ENCODE results near the gene UBIAD1. TPM values are rescaled to one million over a fixed set of nuclear protein-coding genes. Genes with fewer than 3 reads are reported as not detected.
A peak's percentile ranks its signal among the peaks of the same experiment; 100 is the strongest.

The UBIAD1 gene
- total RNA-seq, 1 experiment from 2014 or later: 12.2 TPM

- H3K36me3 ChIP-seq (ENCODE audit: insufficient read depth, low read length): peaks cover 29% of the 10 kb centered on the region
- H3K27ac ChIP-seq (ENCODE audit: low read length): no peak overlapping the region
- no peak overlapping the region for H2AFZ ChIP-seq (ENCODE audit: low read length)
- H3K9me3 ChIP-seq (ENCODE audit: low read length): no peaks in the 10 kb centered on the region
- peaks cover 12% of the 10 kb centered on the region; the same call in 1 of the 2 replicates for H3K4me1 ChIP-seq (ENCODE audit: low read length)
- peaks cover 44% of the 10 kb centered on the region for H3K79me2 ChIP-seq (ENCODE audit: low read length)
- no peak overlapping the region for H3K4me2 ChIP-seq (ENCODE audit: low read depth, low read length, poor library complexity, severe bottlenecking)
- DNase-seq: peak; percentile 16
- no peaks in the 10 kb centered on the region for H3K27me3 ChIP-seq (ENCODE audit: low read length)
- H3K4me3 ChIP-seq (ENCODE audit: low read length): no peak overlapping the region
- H3K9ac ChIP-seq (ENCODE audit: low read length): no peak overlapping the region
- H4K20me1 ChIP-seq (ENCODE audit: insufficient read depth, low read depth, low read length): no peaks in the 10 kb centered on the region
- H3K9me2 ChIP-seq (replicated peaks; ENCODE audit: insufficient read depth, low read length): no peaks in the 10 kb centered on the region
These were observed 10.2 kb downstream of the UBIAD1 start for GRCh38 chr1:11283151-11283550.

- no peak overlapping the region for H3K4me3 ChIP-seq (ENCODE audit: low read length)
- no peaks in the 10 kb centered on the region for H3K9me2 ChIP-seq (replicated peaks; ENCODE audit: insufficient read depth, low read length)
- peaks cover 12% of the 10 kb centered on the region; the same call in 1 of the 2 replicates for H3K4me1 ChIP-seq (ENCODE audit: low read length)
- no peaks in the 10 kb centered on the region for H3K9me3 ChIP-seq (ENCODE audit: low read length)
- H3K4me2 ChIP-seq (ENCODE audit: low read depth, low read length, poor library complexity, severe bottlenecking): no peak overlapping the region
- H3K27me3 ChIP-seq (ENCODE audit: low read length): no peaks in the 10 kb centered on the region
- no peak overlapping the region for H3K9ac ChIP-seq (ENCODE audit: low read length)
- H3K79me2 ChIP-seq (ENCODE audit: low read length): peaks cover 39% of the 10 kb centered on the region
- H3K27ac ChIP-seq (ENCODE audit: low read length): no peak overlapping the region
- no peak for DNase-seq
- H4K20me1 ChIP-seq (ENCODE audit: insufficient read depth, low read depth, low read length): no peaks in the 10 kb centered on the region
- H2AFZ ChIP-seq (ENCODE audit: low read length): no peak overlapping the region
- peaks cover 27% of the 10 kb centered on the region for H3K36me3 ChIP-seq (ENCODE audit: insufficient read depth, low read length)
These were observed 11.8 kb downstream of the UBIAD1 start for GRCh38 chr1:11284784-11285183.

DNA sequence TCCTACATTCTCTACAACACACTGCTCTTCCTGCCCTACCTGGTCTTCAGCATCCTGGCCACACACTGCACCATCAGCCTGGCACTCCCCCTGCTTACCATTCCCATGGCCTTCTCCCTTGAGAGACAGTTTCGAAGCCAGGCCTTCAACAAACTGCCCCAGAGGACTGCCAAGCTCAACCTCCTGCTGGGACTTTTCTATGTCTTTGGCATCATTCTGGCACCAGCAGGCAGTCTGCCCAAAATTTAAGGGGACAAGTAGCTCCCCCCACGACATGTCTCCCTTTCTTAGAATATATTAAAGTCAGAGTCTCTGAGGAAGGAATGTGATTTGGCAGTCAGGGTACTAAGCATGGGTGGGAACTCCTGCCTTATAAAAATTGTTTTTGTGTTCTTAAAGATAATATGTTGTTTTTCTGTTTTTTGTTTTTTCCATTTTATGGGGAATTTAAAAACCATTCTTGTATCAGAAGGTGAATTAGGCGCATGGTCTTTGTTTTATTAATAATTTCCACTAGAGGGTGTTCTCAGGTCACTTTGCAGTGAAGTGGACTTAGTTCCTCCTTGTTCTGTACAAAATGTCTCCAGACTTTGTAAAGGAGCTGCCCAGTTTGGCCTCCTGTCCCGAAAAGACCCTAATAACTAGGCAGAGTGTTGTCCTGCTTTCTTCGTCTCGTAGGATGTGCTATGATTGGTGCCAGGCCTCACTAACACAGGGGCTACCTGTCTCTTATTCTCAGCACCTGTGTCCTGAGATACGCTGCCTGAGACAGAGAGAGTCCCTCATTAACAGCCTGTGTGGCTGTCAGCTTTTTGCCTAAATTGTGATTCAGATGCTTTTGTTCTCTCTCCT, 13.1 kb downstream of the UBIAD1 start:
- Histone ChIP-seq H4K20me1 (ENCODE audit: insufficient read depth, low read depth, low read length) (no peaks in the 10 kb centered on the region), H3K4me3 (ENCODE audit: low read length) (no peak overlapping the region), H3K9me3 (ENCODE audit: low read length) (no peaks in the 10 kb centered on the region), H2AFZ (ENCODE audit: low read length) (no peak overlapping the region), H3K9me2 (replicated peaks; ENCODE audit: insufficient read depth, low read length) (no peaks in the 10 kb centered on the region), H3K4me1 (ENCODE audit: low read length) (peaks cover 1% of the 10 kb centered on the region; the same call in 1 of the 2 replicates), H3K79me2 (ENCODE audit: low read length) (peaks cover 28% of the 10 kb centered on the region), H3K27ac (ENCODE audit: low read length) (no peak overlapping the region), H3K9ac (ENCODE audit: low read length) (no peak overlapping the region), H3K36me3 (ENCODE audit: insufficient read depth, low read length) (peaks cover 27% of the 10 kb centered on the region), H3K4me2 (ENCODE audit: low read depth, low read length, poor library complexity, severe bottlenecking) (no peak overlapping the region), H3K27me3 (ENCODE audit: low read length) (no peaks in the 10 kb centered on the region)
- DNase-seq: peak; percentile 56

DNA sequence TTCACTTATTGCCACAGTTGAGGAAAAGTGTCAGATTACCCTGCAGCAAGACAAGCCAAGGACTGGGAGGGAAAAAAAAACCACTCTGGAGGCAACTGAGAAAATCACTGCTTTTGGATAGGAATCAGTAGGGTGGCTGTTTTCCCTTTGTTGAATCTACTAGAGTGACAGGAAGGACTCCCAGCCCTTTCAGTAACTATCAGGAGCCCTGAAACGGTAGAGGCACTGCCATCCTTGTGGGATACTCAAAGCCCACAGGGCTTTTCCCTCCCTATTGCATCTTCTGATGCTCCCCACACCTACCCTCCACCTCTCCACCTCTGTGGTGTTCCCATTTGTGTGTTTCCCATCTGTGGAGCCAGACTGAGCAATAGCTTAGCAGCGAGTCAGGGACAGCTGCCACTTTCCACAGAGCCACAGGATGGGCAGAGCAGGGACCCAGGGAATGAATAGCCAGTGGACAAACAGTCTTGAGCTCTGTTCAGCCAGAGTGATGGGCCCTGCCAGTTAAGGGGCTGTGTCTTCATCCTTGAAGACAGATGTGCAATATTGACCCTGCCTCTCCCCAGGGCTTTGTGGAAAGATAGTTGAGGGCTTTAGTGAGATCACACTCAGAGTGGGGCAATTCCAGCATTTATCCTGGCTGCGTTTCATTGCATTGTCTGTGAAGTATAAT, 13.9 kb downstream of the UBIAD1 start:
- Histone ChIP-seq H2AFZ (ENCODE audit: low read length) (no peak overlapping the region), H3K79me2 (ENCODE audit: low read length) (peaks cover 20% of the 10 kb centered on the region), H3K27ac (ENCODE audit: low read length) (no peak overlapping the region), H3K4me3 (ENCODE audit: low read length) (no peak overlapping the region), H3K9ac (ENCODE audit: low read length) (no peak overlapping the region), H3K9me2 (replicated peaks; ENCODE audit: insufficient read depth, low read length) (no peaks in the 10 kb centered on the region), H3K4me2 (ENCODE audit: low read depth, low read length, poor library complexity, severe bottlenecking) (no peak overlapping the region), H3K9me3 (ENCODE audit: low read length) (no peaks in the 10 kb centered on the region), H3K27me3 (ENCODE audit: low read length) (no peaks in the 10 kb centered on the region), H3K36me3 (ENCODE audit: insufficient read depth, low read length) (peaks cover 21% of the 10 kb centered on the region), H4K20me1 (ENCODE audit: insufficient read depth, low read depth, low read length) (no peaks in the 10 kb centered on the region), H3K4me1 (ENCODE audit: low read length) (no peaks in the 10 kb centered on the region)
- no peak for DNase-seq

- H3K4me3 ChIP-seq (ENCODE audit: low read length): no peak overlapping the region
- no peak overlapping the region for H2AFZ ChIP-seq (ENCODE audit: low read length)
- no peaks in the 10 kb centered on the region for H3K9me3 ChIP-seq (ENCODE audit: low read length)
- no peaks in the 10 kb centered on the region for H3K27me3 ChIP-seq (ENCODE audit: low read length)
- H4K20me1 ChIP-seq (ENCODE audit: insufficient read depth, low read depth, low read length): no peaks in the 10 kb centered on the region
- H3K4me1 ChIP-seq (ENCODE audit: low read length): no peaks in the 10 kb centered on the region
- peaks cover 8% of the 10 kb centered on the region; the same call in 1 of the 2 replicates for H3K36me3 ChIP-seq (ENCODE audit: insufficient read depth, low read length)
- DNase-seq: no peak
- no peak overlapping the region for H3K9ac ChIP-seq (ENCODE audit: low read length)
- H3K9me2 ChIP-seq (replicated peaks; ENCODE audit: insufficient read depth, low read length): no peaks in the 10 kb centered on the region
- no peak overlapping the region for H3K27ac ChIP-seq (ENCODE audit: low read length)
- H3K4me2 ChIP-seq (ENCODE audit: low read depth, low read length, poor library complexity, severe bottlenecking): no peak overlapping the region
- peaks cover 5% of the 10 kb centered on the region; the same call in 1 of the 2 replicates for H3K79me2 ChIP-seq (ENCODE audit: low read length)
These were observed 16.1 kb downstream of the UBIAD1 start for GRCh38 chr1:11289064-11289463.

GRCh38 chr1:11291049-11291448, 18.1 kb downstream of the UBIAD1 start:
- DNase-seq: no peak
- Histone ChIP-seq H3K4me1 (ENCODE audit: low read length) (no peaks in the 10 kb centered on the region), H3K9ac (ENCODE audit: low read length) (no peak overlapping the region), H3K9me2 (replicated peaks; ENCODE audit: insufficient read depth, low read length) (no peaks in the 10 kb centered on the region), H3K27ac (ENCODE audit: low read length) (no peak overlapping the region), H3K36me3 (ENCODE audit: insufficient read depth, low read length) (0 out of 2 replicates have a peak, but pooled peaks cover 8% of the 10 kb centered on the region), H3K4me2 (ENCODE audit: low read depth, low read length, poor library complexity, severe bottlenecking) (no peak overlapping the region), H3K9me3 (ENCODE audit: low read length) (no peaks in the 10 kb centered on the region), H3K27me3 (ENCODE audit: low read length) (no peaks in the 10 kb centered on the region), H3K79me2 (ENCODE audit: low read length) (no peaks in the 10 kb centered on the region), H2AFZ (ENCODE audit: low read length) (no peak overlapping the region), H4K20me1 (ENCODE audit: insufficient read depth, low read depth, low read length) (no peaks in the 10 kb centered on the region), H3K4me3 (ENCODE audit: low read length) (no peak overlapping the region)

DNA sequence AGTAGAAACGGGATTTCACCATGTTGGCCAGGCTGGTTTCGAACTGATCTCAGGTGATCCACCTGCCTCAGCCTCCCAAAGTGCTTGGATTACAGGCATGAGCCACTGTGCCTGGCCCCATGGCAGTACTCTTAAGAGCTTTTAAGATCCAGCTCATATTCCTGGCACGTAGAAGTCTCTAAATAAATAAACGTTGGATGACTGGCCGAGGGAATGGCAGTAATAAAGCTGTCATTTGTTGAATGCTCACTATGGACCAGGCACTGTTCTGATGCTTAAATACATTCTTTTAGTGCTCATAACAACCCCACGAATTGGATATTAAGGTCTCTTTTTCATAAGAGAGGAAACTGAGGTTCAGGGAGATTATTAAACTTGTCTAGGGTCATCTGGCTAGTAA, 20.9 kb downstream of the UBIAD1 start:
- Histone ChIP-seq H3K27me3 (ENCODE audit: low read length) (no peaks in the 10 kb centered on the region), H3K4me1 (ENCODE audit: low read length) (no peaks in the 10 kb centered on the region), H3K9ac (ENCODE audit: low read length) (no peak overlapping the region), H2AFZ (ENCODE audit: low read length) (no peak overlapping the region), H3K36me3 (ENCODE audit: insufficient read depth, low read length) (no peaks in the 10 kb centered on the region), H3K4me2 (ENCODE audit: low read depth, low read length, poor library complexity, severe bottlenecking) (no peak overlapping the region), H3K4me3 (ENCODE audit: low read length) (no peak overlapping the region), H3K27ac (ENCODE audit: low read length) (no peak overlapping the region), H4K20me1 (ENCODE audit: insufficient read depth, low read depth, low read length) (no peaks in the 10 kb centered on the region), H3K79me2 (ENCODE audit: low read length) (no peaks in the 10 kb centered on the region), H3K9me2 (replicated peaks; ENCODE audit: insufficient read depth, low read length) (no peaks in the 10 kb centered on the region), H3K9me3 (ENCODE audit: low read length) (no peaks in the 10 kb centered on the region)
- no peak for DNase-seq

- Histone ChIP-seq H3K9me3 (ENCODE audit: low read length) (no peaks in the 10 kb centered on the region), H3K27ac (ENCODE audit: low read length) (no peak overlapping the region), H3K4me1 (ENCODE audit: low read length) (no peaks in the 10 kb centered on the region), H3K9me2 (replicated peaks; ENCODE audit: insufficient read depth, low read length) (no peaks in the 10 kb centered on the region), H3K79me2 (ENCODE audit: low read length) (no peaks in the 10 kb centered on the region), H3K4me2 (ENCODE audit: low read depth, low read length, poor library complexity, severe bottlenecking) (no peak overlapping the region), H2AFZ (ENCODE audit: low read length) (no peak overlapping the region), H3K4me3 (ENCODE audit: low read length) (no peak overlapping the region), H3K27me3 (ENCODE audit: low read length) (no peaks in the 10 kb centered on the region), H3K36me3 (ENCODE audit: insufficient read depth, low read length) (no peaks in the 10 kb centered on the region), H3K9ac (ENCODE audit: low read length) (no peak overlapping the region), H4K20me1 (ENCODE audit: insufficient read depth, low read depth, low read length) (no peaks in the 10 kb centered on the region)
- no peak for DNase-seq
These were observed 22.0 kb downstream of the UBIAD1 start for GRCh38 chr1:11294951-11295350.

Measured in Karpas-422 (cell line).